HG02642 (cell line): ENCODE results near the gene DAB1.
"Not testable (repeated sequence)": the region's sequence is repeated elsewhere in the genome, so short reads cannot be mapped to it uniquely, and the experiment has no call there.

Experiments
- ATAC-seq: cut with Tn5 transposase; IDR thresholded peaks from one replicate; pipeline ENCODE4 v1.9.1; 2021; ENCODE audit warnings: mild to moderate bottlenecking; ENCODE audit not compliant: unreplicated experiment, poor library complexity

The DAB1 gene

GRCh38 chr1:57101209-57101608 is 322.7 kb downstream of the DAB1 start:
- no peak for ATAC-seq

GRCh38 chr1:57094749-57095148 is 329.1 kb downstream of the DAB1 start:
- no peak for ATAC-seq

- no peak for ATAC-seq
Measured at GRCh38 chr1:57093122-57093521, 330.7 kb downstream of the DAB1 start.

DNA sequence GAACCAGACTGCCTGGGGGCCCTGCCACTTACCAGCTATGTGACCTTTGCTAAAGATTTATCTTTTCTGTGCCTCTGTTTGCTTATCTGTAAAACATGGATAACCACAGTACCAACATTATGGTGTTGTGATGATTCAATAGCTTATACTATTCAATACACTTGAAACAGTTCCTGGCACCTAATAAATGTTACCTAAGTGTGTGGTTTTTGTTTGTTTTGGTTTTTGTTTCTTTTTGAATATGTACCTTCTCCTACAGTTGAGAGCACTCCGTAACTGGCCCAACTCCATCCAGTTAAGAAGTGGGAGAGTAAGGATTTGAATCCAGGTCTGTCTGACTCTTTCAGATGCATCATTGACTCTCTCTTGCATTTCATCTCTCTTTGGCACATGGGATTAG is 332.2 kb downstream of the DAB1 start:
- no peak for ATAC-seq

- no peak for ATAC-seq
Measured at GRCh38 chr1:57089855-57090254, 334.0 kb downstream of the DAB1 start.

DNA sequence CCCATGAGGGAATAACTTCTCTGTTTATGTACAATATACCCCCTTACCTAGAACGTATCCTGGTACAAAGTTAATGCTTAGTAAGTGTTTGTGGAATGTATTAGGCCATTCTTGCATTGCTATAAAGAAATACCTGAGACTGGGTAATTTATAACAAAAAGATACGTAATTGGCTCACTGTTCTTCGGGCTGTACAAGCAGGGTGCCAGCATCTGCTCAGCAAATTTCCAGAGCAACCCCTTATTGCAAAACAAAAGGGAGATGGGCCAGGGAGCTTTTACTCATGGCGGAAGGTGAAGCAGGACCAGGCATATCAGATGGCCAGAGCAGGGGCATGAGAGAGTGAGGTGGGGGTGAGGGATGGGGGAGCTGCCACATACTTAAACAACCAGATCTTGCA is 334.6 kb downstream of the DAB1 start:
- ATAC-seq, result no peak

DNA sequence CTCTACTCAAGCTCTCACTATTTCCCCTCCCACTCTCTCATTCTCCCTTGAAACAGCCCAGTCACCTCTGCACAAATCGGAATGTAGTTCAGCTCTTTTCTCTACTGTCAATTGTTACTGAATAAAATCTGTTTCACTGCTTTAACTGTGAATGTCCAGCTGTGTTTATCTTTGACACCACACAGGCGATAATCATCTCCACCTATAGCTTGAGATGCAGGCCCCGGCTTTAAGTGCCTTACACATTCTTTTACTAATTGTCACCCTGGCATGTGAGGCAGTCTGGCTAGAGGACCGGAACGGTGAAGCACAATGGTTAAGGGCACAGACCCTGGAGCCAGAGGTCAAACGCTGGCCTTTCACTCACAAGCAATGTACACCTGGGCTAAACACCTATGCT is 335.2 kb downstream of the DAB1 start:
- no peak for ATAC-seq

GRCh38 chr1:57087660-57088059 is 336.2 kb downstream of the DAB1 start:
- not testable (repeated sequence) for ATAC-seq

DNA sequence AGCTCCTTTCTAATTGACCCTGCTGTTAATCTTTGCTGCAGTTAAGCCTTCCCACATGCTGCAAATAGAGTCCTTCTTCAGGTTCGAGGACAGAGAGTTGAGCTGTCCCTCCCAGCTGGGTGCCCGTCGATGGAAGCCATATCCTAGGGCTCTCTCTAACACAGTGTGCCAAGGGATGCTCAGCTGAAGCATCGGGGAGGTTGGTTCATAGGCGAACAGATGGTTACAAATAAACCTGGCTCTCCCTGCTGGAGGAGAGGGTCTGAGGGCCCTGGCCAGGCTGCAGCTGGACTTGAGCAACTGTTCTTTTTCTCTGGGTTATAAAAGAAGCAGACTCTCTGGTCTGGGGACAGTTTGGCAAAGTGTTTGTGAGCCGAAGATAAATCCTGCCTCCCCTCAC is 337.7 kb downstream of the DAB1 start:
- no peak for ATAC-seq

- no peak for ATAC-seq
Measured at GRCh38 chr1:57084701-57085100, 339.2 kb downstream of the DAB1 start.

GRCh38 chr1:57082711-57083439 is 341.0 kb downstream of the DAB1 start:
- no peak for ATAC-seq

DNA sequence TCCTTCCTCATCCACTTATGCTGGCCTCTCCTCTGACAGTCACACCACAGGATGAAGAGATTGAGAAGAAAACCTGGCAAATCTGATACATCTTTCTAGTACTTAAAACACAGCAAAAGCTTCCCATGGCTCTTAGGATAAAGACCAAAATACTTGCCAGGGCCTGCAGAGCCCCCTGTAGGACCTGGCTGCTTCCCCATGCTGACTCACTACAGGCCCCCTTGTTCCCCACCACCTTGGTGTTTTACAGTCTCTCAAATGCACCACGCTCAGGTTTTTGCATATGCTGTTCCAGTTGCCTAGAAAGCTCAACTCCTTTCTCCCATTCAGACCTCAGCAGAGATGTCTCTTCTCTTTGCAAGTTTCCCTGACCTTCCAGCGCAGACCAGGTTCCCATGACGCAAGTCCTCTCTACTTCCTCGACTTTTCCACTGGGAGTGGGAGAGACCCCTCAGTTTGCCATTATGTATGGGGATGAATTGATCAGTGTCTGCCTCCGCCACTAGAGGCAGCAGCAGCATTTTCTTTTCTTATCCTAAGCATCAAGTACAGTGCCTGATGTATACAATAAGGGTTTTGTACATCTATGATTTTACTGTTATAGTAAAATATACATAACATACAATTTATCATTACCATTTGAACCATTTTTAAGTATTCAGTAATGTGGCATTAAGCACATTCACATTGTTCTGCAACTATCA is 344.3 kb downstream of the DAB1 start:
- no peak for ATAC-seq

DNA sequence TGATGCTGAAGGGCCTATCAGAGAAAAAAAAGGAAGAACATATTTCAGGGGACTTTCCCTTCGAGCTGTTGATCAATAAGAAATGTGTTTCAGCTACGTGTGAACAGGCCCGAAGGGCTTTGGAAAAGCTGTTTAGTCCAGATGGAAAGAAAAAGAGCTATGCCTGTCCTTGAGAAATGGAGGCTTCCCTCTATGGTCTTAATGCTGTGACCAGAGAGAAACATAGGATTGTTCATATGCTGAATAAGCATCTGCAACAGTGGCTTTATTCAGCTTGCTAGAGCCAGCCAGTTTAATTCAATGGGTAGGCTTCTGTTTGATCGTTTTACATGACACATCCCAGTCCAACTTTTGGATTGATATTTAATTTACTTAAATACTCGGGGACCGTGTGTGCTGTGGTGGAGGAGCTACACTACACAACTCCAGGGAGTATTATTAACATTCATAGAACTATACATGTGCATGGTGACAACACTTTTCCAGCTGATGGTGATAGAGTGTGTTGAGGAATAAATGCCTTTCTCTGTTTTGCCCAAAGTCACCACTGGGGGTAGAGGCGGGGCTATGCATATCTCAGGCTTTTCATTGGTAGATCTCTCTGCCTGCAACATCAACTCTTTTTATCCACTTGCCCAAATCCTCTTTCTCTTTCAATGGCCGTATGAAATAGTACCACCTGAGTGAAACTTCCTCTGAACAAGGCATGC is 351.3 kb downstream of the DAB1 start:
- ATAC-seq, result no peak

- ATAC-seq, result no peak
Measured at GRCh38 chr1:57067863-57068262, 356.0 kb downstream of the DAB1 start.

DNA sequence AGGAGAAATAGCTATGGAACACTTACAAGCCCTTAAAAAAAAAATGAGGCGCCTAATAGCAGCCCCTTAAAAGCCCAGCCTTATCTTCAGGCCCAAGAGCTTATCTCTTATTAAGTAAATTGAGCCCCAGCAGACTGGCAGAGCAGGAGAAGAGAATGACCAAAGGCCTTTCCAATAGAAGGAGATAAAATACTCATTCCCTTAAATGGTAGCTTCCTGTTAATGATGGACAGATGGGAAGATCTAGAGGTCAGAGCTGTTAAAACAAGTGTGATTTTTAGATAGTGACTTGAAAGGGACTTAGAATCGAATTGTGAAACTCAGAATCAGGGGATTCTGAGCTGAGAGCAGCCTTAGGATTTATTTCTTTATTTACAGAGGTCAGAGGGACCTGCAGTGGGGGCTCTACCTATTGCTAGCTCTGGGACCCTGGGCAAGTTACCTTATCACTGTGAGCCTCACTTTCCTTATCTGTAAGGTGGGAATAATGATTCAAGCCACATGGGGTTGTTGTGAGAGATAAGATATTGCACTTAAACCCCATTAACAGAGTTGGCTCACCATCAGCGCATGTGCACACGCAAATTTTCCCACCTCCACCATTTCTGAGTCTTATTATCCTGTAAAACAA is 356.8 kb downstream of the DAB1 start:
- no peak for ATAC-seq

GRCh38 chr1:57065442-57065841 is 358.4 kb downstream of the DAB1 start:
- no peak for ATAC-seq

- no peak for ATAC-seq
Measured at GRCh38 chr1:57064379-57065140, 359.3 kb downstream of the DAB1 start.

- ATAC-seq, result no peak
Measured at GRCh38 chr1:57063406-57064125, 360.3 kb downstream of the DAB1 start.

DNA sequence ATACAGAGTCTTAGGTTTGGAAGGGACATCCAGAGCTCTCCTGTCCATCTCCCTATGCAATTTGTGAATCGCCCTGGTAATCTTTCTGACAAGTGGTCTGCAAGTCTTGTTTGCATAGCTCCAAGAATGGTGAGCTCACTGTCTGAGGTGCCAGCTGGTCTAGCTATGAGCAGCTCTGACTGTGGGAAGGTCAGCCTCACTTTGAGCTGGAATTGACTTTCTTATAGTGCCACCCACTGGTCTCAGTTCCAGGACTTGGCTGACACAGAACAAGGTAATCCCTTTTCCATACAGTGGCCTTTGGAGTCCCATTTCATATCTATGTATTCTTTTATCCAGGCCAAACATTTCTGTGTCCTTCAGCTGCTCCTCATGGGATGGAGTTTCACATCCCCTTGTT is 362.5 kb downstream of the DAB1 start:
- ATAC-seq, result no peak

DNA sequence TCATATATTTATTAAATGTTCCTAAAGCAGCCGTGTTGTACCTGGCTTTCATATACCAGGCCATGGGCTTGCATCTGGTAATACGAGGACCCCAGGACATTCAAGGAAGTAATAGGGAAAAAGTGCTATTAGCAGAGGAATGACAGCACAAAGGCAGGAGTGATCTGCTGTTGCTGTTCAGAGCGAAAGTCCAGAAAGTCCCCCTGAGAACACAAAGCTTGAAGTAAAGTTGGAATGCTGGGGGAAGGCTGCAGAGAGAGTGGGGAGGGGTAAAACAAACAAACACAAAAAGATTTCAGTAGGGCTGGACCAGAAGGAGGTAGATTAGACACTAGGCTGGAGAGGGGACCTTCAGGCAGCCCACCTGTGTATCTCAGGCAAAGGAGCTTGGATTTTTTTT is 363.4 kb downstream of the DAB1 start:
- ATAC-seq, result no peak
